ENCODE measurements around the gene TEX28.
"Not testable (repeated sequence)": the region's sequence is repeated elsewhere in the genome, so short reads cannot be mapped to it uniquely, and the experiment has no call there.

GRCh38 chrX:154239982-154240503 lies 54.9 kb downstream of the TEX28 start:
- not testable (repeated sequence) for TF ChIP-seq CTCF, POLR2A (IDR thresholded peaks at IDR 0.05)

All from uterus (tissue), 2 donors.